Stimulated activated effector memory CD8-positive, alpha-beta T cell treated with anti-CD3 and anti-CD28 coated beads, Interleukin-12 subunit alpha, Interleukin-12 subunit beta, amount 100 ng/mL, for 72 hours (primary cell): Measurements from ENCODE around the gene GSTM4.

Experiments used
- ATAC-seq: fragments of 150-1000 bp; cut with Tn5 transposase; 2 replicates; pipeline ENCODE4 v1.10.0; 2021
- DNase-seq, 2 donors: peaks; one replicate each; pipeline ENCODE4 v3.0.0; 2021 to 2022; ENCODE audit warnings: low spot score in 2 of 2
- H3K27ac Mint-ChIP-seq: one replicate; pipeline ENCODE4 v1.8.0; 2022; ENCODE audit warnings: mild to moderate bottlenecking, mixed read lengths
- H3K36me3 Mint-ChIP-seq: one replicate; pipeline ENCODE4 v1.8.0; 2022; ENCODE audit warnings: mild to moderate bottlenecking, mixed read lengths
- H3K4me1 Mint-ChIP-seq: one replicate; pipeline ENCODE4 v1.8.0; 2022; ENCODE audit warnings: mixed read lengths
- H3K4me3 Mint-ChIP-seq: one replicate; pipeline ENCODE4 v1.8.0; 2022; ENCODE audit warnings: mild to moderate bottlenecking, mixed read lengths
- H3K9me3 Mint-ChIP-seq: one replicate; pipeline ENCODE4 v1.8.0; 2022; ENCODE audit warnings: mixed read lengths

The GSTM4 gene

DNA sequence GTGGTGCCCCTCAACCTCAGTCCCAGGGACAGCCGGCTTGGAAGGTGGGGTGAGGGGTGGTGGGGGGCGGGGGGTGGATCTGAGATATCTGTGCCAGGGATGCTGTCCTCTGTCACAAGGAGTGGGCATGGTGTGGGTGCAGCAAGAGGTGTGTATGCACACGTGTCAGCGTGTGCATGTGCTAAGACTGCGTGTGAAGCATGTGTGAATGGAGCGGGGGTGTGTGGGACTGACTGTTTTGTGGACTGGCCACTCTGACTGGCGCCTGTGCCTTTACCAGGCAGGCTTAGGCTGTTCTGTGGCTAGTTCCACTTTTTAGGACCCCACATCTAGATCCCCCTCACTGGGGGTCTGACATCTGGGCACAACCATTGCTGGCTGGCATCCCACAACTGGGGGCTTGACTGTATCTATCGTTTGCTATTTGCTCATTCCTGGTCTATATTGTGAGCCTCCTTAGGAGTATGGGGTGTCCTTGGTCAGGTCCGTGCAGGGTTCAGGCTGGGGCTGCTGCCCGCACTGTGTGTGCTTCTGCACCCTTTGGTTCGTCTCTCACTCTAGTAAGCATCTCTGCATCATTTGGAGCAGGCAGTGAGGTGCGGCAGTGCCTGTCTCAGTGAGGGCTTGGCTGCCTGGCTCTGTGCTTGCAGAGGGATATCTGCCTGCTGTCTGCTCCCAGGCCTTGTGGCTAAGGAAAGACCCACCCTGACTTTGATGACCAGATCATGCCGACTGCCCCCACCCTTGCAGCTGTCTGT, 34.3 kb upstream of the GSTM4 start:
- no peaks in the 10 kb centered on the region for H3K9me3 Mint-ChIP-seq
- ATAC-seq (peak; percentile 39), DNase-seq (peak in 1 of 2 donors; percentile 59)
- peaks cover 36% of the 10 kb centered on the region for H3K36me3 Mint-ChIP-seq
- H3K4me3 Mint-ChIP-seq, result peak overlapping the region; percentile 99
- peaks cover 79% of the 10 kb centered on the region for H3K4me1 Mint-ChIP-seq
- H3K27ac Mint-ChIP-seq, result peak overlapping the region; percentile 98

DNA sequence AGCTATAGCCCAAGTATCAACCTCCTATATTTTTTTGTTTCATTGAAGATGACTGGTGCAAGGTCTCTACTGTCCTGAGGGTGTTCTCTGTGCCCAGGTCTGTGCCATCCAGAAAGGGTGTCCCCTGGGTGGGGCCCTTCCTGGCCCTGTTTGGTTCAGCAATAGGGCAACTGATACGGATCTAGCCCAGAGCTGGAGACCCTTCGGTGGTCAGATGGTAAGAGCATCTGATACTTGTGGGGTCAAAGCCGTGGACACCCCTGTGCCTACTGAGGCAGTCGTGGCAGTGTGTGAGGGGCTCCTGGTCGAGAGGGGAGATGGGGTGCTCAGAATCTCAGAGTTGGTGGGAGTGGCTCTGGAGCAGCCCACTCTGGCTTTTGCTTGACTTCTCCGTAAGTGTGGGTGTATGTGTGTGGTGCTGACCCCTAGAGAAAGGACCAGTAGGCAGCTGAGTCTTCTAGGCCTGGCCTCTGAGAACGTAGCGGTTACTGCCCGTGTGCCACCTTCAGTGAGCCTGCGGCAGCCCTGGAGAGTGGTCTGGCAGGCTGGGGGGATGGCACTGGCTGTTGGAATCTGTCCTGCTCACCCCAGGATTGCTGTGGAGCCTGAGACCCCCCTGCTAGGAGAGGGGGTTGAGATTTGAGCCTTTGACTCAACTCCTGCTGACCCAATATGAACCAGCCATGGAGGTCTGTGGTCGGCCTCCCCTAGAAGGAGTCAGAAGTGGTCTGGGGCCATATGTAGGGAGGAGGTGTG, 33.6 kb upstream of the GSTM4 start:
- Mint-ChIP-seq H3K9me3 (no peaks in the 10 kb centered on the region), H3K4me3 (peak overlapping the region; percentile 99), H3K36me3 (peaks cover 40% of the 10 kb centered on the region), H3K27ac (peak overlapping the region; percentile 98), H3K4me1 (peaks cover 72% of the 10 kb centered on the region)
- DNase-seq, result peak in 1 of 2 donors; percentile 48
- no peak for ATAC-seq

DNA sequence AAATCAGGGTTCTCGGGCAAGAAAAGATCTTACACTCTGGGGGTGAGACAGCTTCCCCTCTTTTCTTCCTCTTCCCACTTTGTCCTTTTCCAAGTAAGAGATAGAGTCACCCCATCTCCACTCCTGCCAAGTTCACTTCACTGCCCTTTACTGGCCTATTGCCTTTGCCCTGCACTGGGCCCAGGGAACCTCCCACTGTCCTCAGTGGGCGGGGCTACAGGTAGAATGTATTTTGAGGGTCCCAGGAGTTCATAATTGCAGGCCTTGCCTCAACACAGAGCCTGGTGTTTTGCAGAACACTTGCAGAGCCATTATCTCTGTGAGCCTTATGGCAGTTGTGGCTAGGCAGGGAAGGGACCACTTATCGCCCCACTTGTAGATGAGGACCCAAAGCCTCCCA, 33.0 kb upstream of the GSTM4 start:
- no peaks in the 10 kb centered on the region for H3K9me3 Mint-ChIP-seq
- ATAC-seq (no peak), DNase-seq (no peak)
- H3K36me3 Mint-ChIP-seq, result peaks cover 46% of the 10 kb centered on the region
- H3K4me3 Mint-ChIP-seq, result peak overlapping the region; percentile 99
- peaks cover 70% of the 10 kb centered on the region for H3K4me1 Mint-ChIP-seq
- H3K27ac Mint-ChIP-seq, result peak overlapping the region; percentile 98

DNA sequence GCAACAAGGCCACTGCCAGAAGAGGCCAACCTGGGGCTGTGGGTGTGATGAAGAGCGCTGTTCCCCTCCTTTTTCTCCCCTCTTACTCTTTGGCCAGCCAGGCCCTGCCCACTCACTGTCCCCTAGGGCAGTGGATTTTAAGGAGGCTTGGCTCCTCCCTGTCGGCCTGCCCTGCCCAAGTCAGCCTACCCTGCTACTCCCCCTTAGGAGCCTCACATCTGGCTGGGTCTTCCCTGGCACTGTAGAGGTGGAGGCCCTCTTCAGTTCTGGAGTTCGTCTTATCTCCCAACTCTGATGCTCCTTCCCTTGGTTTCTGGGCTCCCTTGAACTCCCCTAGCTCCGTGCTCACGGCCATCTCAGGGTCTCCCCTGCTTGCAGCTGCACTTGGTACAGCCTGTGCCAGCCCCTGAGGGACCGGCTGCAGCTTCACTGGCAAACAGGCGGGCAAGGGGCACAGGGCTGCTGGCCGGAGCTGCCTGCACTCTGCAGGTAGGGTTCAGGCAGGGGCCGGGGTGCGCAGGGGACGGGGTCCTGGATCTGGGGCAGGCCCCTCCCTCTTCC, 32.2 kb upstream of the GSTM4 start:
- no peak for DNase-seq
- peaks cover 54% of the 10 kb centered on the region for H3K36me3 Mint-ChIP-seq

DNA sequence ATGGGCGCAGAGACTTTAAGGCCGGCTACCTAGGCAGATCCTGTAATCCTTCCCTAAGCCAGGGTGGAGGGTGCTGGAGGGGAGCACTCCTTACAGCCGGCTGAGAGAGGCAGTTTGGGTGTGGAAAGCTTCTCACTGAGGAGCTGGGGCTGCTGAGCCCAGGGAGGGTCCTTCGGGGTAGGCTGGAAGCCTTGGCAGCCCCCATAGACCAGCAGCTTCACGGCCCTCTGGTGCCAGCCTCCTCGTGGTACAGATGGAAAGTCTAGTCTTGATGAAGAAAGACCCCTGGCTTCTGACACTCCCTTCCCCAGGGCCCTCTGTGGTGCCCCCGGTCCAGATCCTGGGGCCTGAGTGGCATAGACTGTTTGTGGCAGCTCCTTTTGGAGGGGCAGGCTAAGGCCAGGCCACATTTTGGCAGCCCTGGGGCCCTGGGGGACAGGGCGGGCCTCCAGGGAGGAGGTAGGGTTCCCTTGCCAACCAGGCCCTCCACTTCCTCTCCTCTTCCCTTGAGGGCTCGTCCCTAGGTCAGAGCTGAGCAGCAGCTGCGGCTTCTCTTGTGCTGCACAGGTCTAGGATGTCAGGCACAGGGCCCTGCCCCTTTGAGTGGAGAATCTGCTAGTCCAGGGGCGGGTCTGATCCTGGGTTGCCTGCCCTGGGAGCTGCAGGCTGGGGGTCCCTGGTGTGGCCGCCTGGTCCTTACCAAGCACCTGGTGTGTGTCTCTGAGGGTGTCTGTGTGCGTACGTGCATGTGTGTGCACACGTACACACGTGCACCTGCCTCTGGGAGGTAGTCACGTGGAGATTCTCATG, 31.5 kb upstream of the GSTM4 start:
- peaks cover 59% of the 10 kb centered on the region for H3K36me3 Mint-ChIP-seq
- peaks cover 65% of the 10 kb centered on the region for H3K4me1 Mint-ChIP-seq
- H3K9me3 Mint-ChIP-seq, result no peaks in the 10 kb centered on the region
- peak overlapping the region; percentile 99 for H3K4me3 Mint-ChIP-seq
- H3K27ac Mint-ChIP-seq, result peak overlapping the region; percentile 98
- DNase-seq, result peak in 1 of 2 donors; percentile 49
- no peak for ATAC-seq

More for the DNA sequence above, 32.2 kb upstream of the GSTM4 start:
- peak overlapping the region; percentile 99 for H3K4me3 Mint-ChIP-seq
- H3K9me3 Mint-ChIP-seq, result no peaks in the 10 kb centered on the region
- ATAC-seq, result no peak
- peaks cover 73% of the 10 kb centered on the region for H3K4me1 Mint-ChIP-seq
- peak overlapping the region; percentile 98 for H3K27ac Mint-ChIP-seq

DNA sequence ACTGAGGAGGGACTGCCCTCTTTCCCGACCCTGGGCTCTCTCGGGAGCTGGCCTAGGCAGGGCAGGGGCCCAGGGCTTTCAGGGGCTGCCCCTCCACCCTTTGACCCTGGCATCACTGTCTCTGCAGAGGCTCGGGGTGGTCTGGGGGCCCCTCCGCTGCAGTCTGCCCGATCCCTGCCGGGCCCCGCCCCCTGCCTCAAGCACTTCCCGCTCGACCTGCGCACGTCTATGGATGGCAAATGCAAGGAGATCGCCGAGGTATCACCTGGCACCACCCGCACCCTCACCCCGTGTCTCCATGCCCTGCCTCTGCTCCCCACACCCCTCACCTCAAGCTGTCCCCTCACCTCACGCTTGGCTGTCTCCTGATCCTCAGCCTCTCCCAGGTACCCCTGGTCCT, 30.7 kb upstream of the GSTM4 start:
- H3K36me3 Mint-ChIP-seq, result peaks cover 59% of the 10 kb centered on the region

DNA sequence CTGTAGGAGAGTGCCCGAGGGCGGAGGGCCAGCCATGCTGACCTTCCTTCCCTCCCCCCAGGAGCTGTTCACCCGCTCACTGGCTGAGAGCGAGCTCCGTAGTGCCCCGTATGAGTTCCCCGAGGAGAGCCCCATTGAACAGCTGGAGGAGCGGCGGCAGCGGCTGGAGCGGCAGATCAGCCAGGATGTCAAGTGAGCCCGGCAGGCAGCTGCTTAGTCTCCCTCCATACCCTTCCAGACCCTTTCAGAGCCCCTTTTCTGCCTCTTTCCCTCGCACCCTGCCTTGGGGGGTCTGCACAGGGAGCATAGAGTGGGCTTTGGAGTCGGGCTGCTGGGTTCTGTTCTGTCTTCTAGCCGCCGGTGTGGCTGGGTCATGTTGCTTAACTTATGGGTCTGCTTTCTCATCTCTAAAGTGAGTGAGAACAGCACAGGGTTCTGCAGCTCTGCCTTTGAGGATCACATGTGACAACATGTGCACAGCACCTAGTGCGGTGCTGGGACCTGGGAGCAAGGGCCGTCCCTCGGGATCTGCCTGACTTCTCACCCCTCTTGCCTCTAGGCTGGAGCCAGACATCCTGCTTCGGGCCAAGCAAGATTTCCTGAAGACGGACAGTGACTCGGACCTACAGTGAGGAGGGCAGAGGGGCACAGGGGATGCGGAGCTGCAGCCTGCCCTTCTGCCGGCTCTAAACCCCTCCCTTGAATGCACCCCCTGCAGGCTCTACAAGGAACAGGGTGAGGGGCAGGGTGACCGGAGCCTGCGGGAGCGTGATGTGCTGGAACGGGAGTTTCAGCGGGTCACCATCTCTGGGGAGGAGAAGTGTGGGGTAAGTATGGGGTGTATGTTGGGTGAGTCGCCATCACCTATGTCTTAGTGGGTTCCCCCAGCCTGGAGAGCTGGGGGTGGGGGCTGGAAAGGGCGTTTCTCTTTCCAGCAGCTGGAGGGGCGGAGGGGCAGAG, 30.0 kb upstream of the GSTM4 start:
- peak in 1 of 2 donors; percentile 47 for DNase-seq
- H3K36me3 Mint-ChIP-seq, result peaks cover 55% of the 10 kb centered on the region
- peaks cover 56% of the 10 kb centered on the region for H3K4me1 Mint-ChIP-seq
- ATAC-seq, result no peak
- no peak overlapping the region for H3K4me3 Mint-ChIP-seq
- no peaks in the 10 kb centered on the region for H3K9me3 Mint-ChIP-seq
- peak overlapping the region; percentile 84 for H3K27ac Mint-ChIP-seq

More for the DNA sequence above, 30.7 kb upstream of the GSTM4 start:
- peak overlapping the region; percentile 84 for H3K27ac Mint-ChIP-seq
- H3K4me3 Mint-ChIP-seq, result no peak overlapping the region
- DNase-seq (peak in 1 of 2 donors; percentile 47), ATAC-seq (no peak)
- H3K4me1 Mint-ChIP-seq, result peaks cover 58% of the 10 kb centered on the region
- H3K9me3 Mint-ChIP-seq, result no peaks in the 10 kb centered on the region

DNA sequence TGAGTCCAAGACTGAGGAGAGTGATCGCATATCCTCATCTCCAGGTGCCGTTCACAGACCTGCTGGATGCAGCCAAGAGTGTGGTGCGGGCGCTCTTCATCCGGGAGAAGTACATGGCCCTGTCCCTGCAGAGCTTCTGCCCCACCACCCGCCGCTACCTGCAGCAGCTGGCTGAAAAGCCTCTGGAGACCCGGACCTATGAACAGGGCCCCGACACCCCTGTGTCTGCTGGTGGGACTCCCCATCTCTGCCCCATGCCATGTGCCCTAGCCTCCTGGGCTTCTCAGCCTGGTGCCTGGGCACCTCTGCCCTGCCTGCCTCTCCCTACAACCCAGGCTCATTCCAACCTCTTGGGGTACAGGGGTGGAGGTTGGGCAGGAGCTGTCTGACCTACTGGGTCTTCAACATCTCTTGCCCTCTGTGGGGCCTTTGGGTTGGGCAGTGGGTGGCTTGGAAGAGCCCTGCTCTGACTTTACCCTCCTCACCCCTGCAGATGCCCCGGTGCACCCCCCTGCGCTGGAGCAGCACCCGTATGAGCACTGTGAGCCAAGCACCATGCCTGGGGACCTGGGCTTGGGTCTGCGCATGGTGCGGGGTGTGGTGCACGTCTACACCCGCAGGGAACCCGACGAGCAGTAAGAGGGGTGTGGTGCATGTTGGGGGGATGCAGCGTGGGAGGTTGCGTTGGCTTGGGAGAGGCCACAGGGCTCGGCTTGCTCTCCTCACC, 29.1 kb upstream of the GSTM4 start:
- Mint-ChIP-seq H3K9me3 (no peaks in the 10 kb centered on the region), H3K36me3 (peaks cover 57% of the 10 kb centered on the region), H3K27ac (peak overlapping the region; percentile 53), H3K4me3 (no peak overlapping the region), H3K4me1 (peaks cover 51% of the 10 kb centered on the region)
- DNase-seq, result peak in 1 of 2 donors; percentile 45
- no peak for ATAC-seq

DNA sequence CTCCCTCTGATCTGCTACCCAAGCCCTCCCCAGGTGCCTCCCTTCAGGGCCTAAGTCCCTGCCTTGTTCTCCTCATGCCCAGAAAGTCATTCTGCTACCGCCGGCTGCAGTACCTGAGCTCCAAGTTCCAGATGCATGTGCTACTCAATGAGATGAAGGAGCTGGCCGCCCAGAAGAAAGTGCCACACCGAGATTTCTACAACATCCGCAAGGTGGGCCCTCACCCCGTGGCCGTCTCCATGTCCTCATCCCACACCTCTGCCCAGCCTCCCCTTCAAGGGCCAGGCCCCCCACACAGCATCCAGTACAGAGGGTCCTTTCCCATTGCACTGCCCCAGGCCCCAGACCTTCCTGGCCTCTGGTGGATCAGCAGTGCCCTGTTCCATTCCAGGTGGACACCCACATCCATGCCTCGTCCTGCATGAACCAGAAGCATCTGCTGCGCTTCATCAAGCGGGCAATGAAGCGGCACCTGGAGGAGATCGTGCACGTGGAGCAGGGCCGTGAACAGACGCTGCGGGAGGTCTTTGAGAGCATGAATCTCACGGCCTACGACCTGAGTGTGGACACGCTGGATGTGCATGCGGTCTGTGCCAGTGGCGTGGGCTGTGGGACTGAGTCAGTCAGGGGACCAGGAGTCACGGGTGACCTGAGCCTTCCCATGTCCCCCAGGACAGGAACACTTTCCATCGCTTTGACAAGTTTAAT, 28.1 kb upstream of the GSTM4 start:
- no peaks in the 10 kb centered on the region for H3K9me3 Mint-ChIP-seq
- DNase-seq, result peak in 1 of 2 donors; percentile 46
- no peak overlapping the region for H3K4me3 Mint-ChIP-seq
- peaks cover 43% of the 10 kb centered on the region for H3K4me1 Mint-ChIP-seq
- ATAC-seq, result no peak
- peaks cover 61% of the 10 kb centered on the region for H3K36me3 Mint-ChIP-seq
- peak overlapping the region; percentile 53 for H3K27ac Mint-ChIP-seq

DNA sequence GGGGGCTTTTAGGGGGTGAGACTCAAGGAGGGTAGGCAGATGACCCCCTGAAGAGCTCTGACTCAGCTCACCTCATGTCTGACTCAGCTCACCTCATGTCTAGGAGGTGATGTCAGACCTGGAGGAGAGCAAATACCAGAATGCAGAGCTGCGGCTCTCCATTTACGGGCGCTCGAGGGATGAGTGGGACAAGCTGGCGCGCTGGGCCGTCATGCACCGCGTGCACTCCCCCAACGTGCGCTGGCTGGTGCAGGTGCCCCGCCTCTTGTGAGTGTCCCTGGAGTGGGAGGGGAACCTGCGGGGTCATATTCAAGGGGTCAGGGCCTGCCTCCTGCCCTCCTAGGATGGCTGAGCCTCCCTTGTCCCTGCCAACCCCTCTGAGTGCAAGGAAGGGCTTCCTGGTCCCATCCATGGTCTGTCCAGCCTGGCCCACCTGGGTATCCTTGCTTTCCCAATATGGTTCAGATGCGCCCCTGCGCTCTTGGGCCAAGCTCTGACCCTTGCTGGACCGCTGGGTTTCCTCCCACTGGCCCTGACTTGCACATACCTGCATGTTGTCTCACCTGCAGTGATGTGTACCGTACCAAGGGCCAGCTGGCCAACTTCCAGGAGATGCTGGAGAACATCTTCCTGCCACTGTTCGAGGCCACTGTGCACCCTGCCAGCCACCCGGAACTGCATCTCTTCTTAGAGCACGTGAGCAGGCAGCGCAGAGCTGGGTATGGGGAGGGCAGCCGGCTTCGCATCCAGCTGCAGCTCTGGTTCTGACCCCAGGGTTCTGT, 27.2 kb upstream of the GSTM4 start:
- Mint-ChIP-seq H3K4me3 (no peak overlapping the region), H3K4me1 (peaks cover 35% of the 10 kb centered on the region), H3K36me3 (peaks cover 61% of the 10 kb centered on the region), H3K9me3 (no peaks in the 10 kb centered on the region), H3K27ac (peak overlapping the region; percentile 26)
- ATAC-seq, result peak; percentile 59
- DNase-seq, result peak in 1 of 2 donors; percentile 46

DNA sequence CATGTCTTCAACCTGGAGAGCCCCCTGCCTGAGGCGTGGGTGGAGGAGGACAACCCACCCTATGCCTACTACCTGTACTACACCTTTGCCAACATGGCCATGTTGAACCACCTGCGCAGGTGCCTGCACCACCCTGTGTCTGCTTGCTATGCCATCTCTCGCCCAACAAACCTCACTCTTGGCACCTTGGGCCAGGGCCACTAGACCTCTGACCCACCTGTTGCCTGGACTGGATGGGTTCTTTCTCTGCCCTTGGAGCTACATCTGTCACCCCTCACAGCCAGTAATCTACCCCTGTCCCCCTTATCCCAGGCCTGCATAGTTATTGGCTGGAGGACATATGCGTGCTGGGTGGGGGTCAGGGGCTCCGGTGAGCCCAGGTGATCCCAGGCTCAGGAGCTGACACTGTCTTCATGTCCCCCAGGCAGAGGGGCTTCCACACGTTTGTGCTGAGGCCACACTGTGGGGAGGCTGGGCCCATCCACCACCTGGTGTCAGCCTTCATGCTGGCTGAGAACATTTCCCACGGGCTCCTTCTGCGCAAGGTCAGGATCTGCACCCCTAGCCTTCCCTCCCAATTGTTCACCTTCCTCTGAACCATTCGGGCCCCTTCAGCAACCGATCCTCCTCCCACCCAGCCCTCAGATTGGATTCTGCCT, 26.4 kb upstream of the GSTM4 start:
- Mint-ChIP-seq H3K27ac (peak overlapping the region; percentile 37), H3K36me3 (peaks cover 61% of the 10 kb centered on the region), H3K4me3 (no peak overlapping the region), H3K4me1 (peaks cover 32% of the 10 kb centered on the region), H3K9me3 (no peaks in the 10 kb centered on the region)
- ATAC-seq (no peak), DNase-seq (peak in 1 of 2 donors; percentile 48)
